GM12875 (cell line): ENCODE results near the gene HMOX1.

ENCODE experiments used
- H3K4me3 ChIP-seq: one replicate; pipeline ENCODE4 v1.5.1; 2011; ENCODE audit warnings: low read depth, low read length, control low read depth
- TF ChIP-seq, protein P1 (sequence below): IDR thresholded peaks from 2 replicates; pipeline ENCODE4 v1.5.1; 2011; ENCODE audit warnings: low read depth, mild to moderate bottlenecking, control low read depth, inconsistent platforms, low read length, moderate library complexity, borderline replicate concordance; ENCODE audit not compliant: insufficient read depth

Gene HMOX1

GRCh38 chr22:35442471-35442870 lies 61.6 kb downstream of the HMOX1 start:
- TF ChIP-seq, protein P1, sequence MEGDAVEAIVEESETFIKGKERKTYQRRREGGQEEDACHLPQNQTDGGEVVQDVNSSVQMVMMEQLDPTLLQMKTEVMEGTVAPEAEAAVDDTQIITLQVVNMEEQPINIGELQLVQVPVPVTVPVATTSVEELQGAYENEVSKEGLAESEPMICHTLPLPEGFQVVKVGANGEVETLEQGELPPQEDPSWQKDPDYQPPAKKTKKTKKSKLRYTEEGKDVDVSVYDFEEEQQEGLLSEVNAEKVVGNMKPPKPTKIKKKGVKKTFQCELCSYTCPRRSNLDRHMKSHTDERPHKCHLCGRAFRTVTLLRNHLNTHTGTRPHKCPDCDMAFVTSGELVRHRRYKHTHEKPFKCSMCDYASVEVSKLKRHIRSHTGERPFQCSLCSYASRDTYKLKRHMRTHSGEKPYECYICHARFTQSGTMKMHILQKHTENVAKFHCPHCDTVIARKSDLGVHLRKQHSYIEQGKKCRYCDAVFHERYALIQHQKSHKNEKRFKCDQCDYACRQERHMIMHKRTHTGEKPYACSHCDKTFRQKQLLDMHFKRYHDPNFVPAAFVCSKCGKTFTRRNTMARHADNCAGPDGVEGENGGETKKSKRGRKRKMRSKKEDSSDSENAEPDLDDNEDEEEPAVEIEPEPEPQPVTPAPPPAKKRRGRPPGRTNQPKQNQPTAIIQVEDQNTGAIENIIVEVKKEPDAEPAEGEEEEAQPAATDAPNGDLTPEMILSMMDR = no peak
- H3K4me3 ChIP-seq = no peak overlapping the region

DNA sequence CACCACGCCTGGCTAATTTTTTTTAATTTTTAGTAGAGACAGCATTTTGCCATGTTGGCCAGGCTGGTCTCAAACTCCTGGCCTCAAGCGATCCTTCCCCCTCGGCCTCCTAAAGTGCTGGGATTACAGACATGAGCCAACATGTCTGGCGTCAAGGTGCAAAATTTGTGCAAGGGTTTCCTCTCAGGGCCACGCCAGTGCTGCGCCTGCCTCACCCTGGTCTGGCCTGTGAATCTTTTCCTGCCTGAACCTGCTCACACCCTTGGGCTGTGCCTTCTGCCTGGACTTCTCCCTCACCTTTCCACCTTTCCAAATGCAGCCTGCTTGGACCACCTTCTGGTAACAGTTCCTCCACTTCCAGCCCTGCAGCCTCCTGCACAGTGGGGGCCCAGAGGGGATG lies 62.4 kb downstream of the HMOX1 start:
- no peak overlapping the region for H3K4me3 ChIP-seq
- TF ChIP-seq, protein P1 = no peak
